ENCODE measurements around the gene INVS. TPM values are rescaled to one million over a fixed set of nuclear protein-coding genes. Genes with fewer than 3 reads are reported as not detected.
A peak's percentile ranks its signal among the peaks of the same experiment; 100 is the strongest.

INVS gene
- total RNA-seq, 1 experiment from 2014 or later = 27.0 TPM

- in situ Hi-C loops (cut with HindIII; ENCODE audit: low sequenced_read_pairs) = no loop called here
Measured at GRCh38 chr9:100167915-100168654, 69.0 kb downstream of the INVS start.

GRCh38 chr9:100170085-100170484 lies 71.0 kb downstream of the INVS start:
- in situ Hi-C loops (cut with HindIII; ENCODE audit: low sequenced_read_pairs) = no loop called here

More at GRCh38 chr9:100167915-100168654, 69.0 kb downstream of the INVS start:
- no peak for DNase-seq (ENCODE audit: low spot score)

GRCh38 chr9:100170556-100170955 lies 71.5 kb downstream of the INVS start:
- in situ Hi-C loops (cut with HindIII; ENCODE audit: low sequenced_read_pairs) = no loop called here

More at GRCh38 chr9:100170085-100170484, 71.0 kb downstream of the INVS start:
- no peak for DNase-seq (ENCODE audit: low spot score)

GRCh38 chr9:100186356-100186755 lies 87.3 kb downstream of the INVS start:
- in situ Hi-C loops (cut with HindIII; ENCODE audit: low sequenced_read_pairs) = no loop called here
- no peak for DNase-seq (ENCODE audit: low spot score)

More at GRCh38 chr9:100170556-100170955, 71.5 kb downstream of the INVS start:
- no peak for DNase-seq (ENCODE audit: low spot score)

GRCh38 chr9:100190339-100190738 lies 91.3 kb downstream of the INVS start:
- in situ Hi-C loops (cut with HindIII; ENCODE audit: low sequenced_read_pairs) = no loop called here
- DNase-seq (ENCODE audit: low spot score) = no peak

GRCh38 chr9:100191264-100191663 lies 92.2 kb downstream of the INVS start:
- no peak for DNase-seq (ENCODE audit: low spot score)
- in situ Hi-C loops (cut with HindIII; ENCODE audit: low sequenced_read_pairs) = no loop called here

GRCh38 chr9:100193078-100193477 lies 94.0 kb downstream of the INVS start:
- in situ Hi-C loops (cut with HindIII; ENCODE audit: low sequenced_read_pairs) = no loop called here
- DNase-seq (ENCODE audit: low spot score) = no peak

- no peak for DNase-seq (ENCODE audit: low spot score)
- in situ Hi-C loops (cut with HindIII; ENCODE audit: low sequenced_read_pairs) = no loop called here
Measured at GRCh38 chr9:100196215-100196614, 97.2 kb downstream of the INVS start.

GRCh38 chr9:100196828-100197227 lies 97.8 kb downstream of the INVS start:
- no peak for DNase-seq (ENCODE audit: low spot score)
- in situ Hi-C loops (cut with HindIII; ENCODE audit: low sequenced_read_pairs) = no loop called here

- in situ Hi-C loops (cut with HindIII; ENCODE audit: low sequenced_read_pairs) = no loop called here
- no peak for DNase-seq (ENCODE audit: low spot score)
Measured at GRCh38 chr9:100197553-100197952, 98.5 kb downstream of the INVS start.

- no peak for DNase-seq (ENCODE audit: low spot score)
- in situ Hi-C loops (cut with HindIII; ENCODE audit: low sequenced_read_pairs) = no loop called here
Measured at GRCh38 chr9:100202806-100203205, 103.8 kb downstream of the INVS start.

- in situ Hi-C loops (cut with HindIII; ENCODE audit: low sequenced_read_pairs) = no loop called here
- no peak for DNase-seq (ENCODE audit: low spot score)
Measured at GRCh38 chr9:100204796-100205195, 105.8 kb downstream of the INVS start.

- DNase-seq (ENCODE audit: low spot score) = no peak
- in situ Hi-C loops (cut with HindIII; ENCODE audit: low sequenced_read_pairs) = no loop called here
Measured at GRCh38 chr9:100206899-100207298, 107.9 kb downstream of the INVS start.

GRCh38 chr9:100208673-100209072 lies 109.6 kb downstream of the INVS start:
- in situ Hi-C loops (cut with HindIII; ENCODE audit: low sequenced_read_pairs) = no loop called here
- DNase-seq (ENCODE audit: low spot score) = no peak

- in situ Hi-C loops (cut with HindIII; ENCODE audit: low sequenced_read_pairs) = no loop called here
- peak; percentile 24 for DNase-seq (ENCODE audit: low spot score)
Measured at GRCh38 chr9:100211476-100211875, 112.4 kb downstream of the INVS start.

- DNase-seq (ENCODE audit: low spot score) = no peak
Measured at GRCh38 chr9:100213730-100214477, 114.9 kb downstream of the INVS start.

GRCh38 chr9:100216178-100216787 lies 117.2 kb downstream of the INVS start:
- peak; percentile 25 for DNase-seq (ENCODE audit: low spot score)
- in situ Hi-C loops (cut with HindIII; ENCODE audit: low sequenced_read_pairs) = no loop called here

More at GRCh38 chr9:100213730-100214477, 114.9 kb downstream of the INVS start:
- in situ Hi-C loops (cut with HindIII; ENCODE audit: low sequenced_read_pairs) = no loop called here

- in situ Hi-C loops (cut with HindIII; ENCODE audit: low sequenced_read_pairs) = no loop called here
- DNase-seq (ENCODE audit: low spot score) = no peak
Measured at GRCh38 chr9:100217536-100217935, 118.5 kb downstream of the INVS start.

- DNase-seq (ENCODE audit: low spot score) = no peak
- in situ Hi-C loops (cut with HindIII; ENCODE audit: low sequenced_read_pairs) = no loop called here
Measured at GRCh38 chr9:100219347-100219746, 120.3 kb downstream of the INVS start.

GRCh38 chr9:100220936-100221335 lies 121.9 kb downstream of the INVS start:
- in situ Hi-C loops (cut with HindIII; ENCODE audit: low sequenced_read_pairs) = no loop called here
- DNase-seq (ENCODE audit: low spot score) = no peak
